ENCODE measurements around the gene MALT1.

The MALT1 gene

DNA sequence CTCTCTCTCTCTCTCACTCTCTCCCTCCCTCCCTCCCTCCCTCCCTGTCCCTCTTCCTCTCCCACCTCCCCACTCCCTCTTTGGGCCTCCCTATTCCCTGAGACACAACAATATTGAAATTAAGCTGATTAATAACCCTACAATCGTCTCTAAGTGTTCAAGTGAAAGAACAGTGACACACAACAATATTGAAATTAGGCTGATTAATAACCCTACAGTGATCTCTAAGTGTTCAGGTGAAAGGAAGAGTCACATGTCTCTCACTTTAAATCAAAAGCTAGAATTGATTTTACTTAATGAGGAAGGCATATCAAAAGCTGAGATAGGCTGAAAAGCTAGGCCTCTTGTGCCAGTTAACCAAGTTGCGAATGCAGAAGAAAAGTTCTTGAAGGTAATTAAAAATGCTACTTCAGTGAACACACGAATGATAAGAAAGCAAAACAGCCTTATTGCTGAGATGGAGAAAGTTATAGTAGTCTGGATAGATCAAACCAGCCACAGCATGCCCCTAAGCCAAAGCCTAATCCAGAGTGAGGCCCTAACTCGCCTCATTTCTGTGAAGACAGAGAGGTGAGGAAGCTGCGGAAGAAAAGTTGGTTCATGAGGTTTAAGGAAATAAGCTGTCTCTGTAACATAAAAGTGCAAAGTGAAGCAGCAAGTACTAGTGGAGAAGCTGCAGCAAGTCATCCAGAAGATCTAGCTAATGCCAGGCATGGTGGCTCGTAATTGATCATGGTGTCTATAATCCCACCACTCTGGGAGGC, 21.3 kb downstream of the MALT1 start:
- no peak for DNase-seq (ENCODE audit: low read depth)

GRCh38 chr18:58694221-58694620, 23.0 kb downstream of the MALT1 start:
- no peak for DNase-seq (ENCODE audit: low read depth)

DNA sequence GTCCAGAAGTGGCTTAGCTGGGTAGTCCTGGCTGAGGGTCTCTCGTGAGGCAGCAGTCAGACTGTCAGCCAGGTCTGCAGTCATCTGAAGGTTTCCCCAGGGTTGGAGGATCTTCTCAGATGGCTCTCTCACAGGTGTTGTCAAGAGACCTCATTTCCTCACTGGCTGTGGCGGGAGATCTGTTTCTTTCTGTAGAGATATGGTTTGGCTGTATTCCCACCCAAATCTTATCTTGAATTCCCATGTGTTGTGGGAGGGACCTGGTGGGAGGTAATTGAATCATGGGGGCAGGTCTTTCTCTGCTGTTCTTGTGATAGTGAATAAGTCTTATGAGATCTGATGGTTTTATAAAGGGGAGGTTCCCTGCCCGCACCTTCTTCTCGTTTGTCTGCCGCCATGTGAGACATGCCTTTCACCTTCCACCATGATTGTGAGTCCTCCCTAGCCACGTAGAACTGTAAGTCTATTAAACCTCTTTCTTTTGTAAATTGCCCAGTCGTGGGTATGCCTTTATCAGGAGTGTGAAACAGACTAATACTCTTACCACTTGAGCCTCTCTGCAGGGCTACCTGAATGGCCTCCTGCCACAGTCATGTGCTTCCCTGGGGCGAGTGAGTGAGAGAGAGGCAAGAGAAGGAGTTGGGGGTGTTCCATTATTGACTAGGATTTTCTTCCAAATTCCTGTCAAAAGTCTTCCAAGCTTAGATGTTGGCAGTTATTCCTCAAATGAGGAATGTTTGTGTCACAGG, 23.6 kb downstream of the MALT1 start:
- no peak for DNase-seq (ENCODE audit: low read depth)

DNA sequence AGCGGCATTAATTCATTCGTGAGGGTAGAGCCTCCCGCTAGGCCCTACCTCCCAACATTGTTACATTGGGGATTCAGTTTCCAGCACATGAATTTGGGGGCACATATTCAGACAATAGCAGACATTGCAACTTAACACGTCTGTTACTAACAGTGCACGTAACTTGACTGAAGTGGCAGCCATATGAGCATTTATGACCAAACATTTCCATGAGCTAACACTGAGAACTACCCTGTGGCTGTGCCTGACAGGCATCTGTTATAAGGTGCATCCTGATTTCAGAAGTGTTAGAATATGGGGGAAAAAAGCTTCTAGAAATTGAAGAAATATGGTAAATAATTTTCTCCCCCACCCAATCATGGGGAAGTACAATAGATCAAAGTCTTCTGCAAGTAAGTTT, 24.5 kb downstream of the MALT1 start:
- DNase-seq (ENCODE audit: low read depth): no peak

DNA sequence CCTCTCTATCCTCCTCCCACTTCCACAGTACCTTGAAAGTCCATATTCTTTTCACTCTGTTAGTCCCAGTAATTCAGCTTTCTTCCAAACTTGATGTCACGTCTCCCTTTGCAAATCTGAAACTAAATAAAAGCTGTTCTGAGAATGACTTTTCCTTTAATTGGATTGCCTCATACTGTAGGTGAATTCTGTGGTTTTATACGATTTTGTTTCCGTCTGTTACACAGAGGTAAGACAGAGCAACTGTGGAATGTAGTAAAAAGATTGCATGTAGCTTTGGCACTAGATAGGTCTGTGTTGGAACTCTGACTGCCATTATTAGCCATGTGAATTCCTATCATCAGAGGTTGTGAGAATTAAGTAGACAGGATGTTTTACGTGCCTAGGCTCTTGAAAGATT, 25.9 kb downstream of the MALT1 start:
- no peak for DNase-seq (ENCODE audit: low read depth)

DNA sequence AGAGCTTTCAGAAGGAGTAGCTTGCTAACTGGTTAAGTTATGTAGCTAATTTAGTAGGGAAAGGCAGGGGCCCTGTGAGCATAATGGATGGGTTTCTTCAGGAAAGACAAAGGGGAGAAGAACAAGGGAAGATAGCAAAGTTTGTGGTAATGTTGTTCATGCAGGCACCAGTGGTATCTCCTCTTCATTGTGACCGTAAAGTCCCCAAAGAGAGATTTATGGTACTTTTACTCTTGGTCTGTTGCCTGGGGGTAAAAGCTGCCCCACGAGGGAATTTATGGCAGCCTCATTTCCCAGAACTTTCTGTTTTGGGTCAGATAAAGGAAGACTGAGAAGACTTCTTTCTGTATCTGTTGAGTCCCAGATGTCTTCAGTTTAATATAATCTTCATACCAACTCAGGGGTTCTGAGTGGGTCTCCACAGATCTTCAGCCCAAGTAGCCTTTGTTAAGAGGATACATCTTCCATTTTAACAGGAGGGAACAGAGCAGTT, 27.5 kb downstream of the MALT1 start:
- no peak for DNase-seq (ENCODE audit: low read depth)

DNA sequence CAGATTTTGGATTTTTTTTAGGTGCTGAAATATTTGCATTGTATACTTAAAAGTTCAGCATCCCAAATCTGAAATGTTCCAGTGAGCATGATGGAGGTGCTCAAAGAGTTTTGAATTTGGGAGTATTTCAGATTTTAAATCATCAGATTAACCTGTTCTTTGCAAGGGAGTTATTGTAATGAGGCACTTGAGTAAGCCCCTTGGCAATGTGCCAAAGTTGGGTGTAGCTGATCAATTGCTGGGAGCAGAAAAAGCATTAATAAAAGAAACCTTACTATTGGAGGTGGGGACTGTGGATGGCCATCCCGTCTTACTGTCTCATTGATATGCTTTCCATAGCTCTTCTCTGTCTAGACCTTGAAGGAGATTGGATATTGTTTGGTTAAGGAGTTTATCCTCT, 28.3 kb downstream of the MALT1 start:
- DNase-seq (ENCODE audit: low read depth): no peak

GRCh38 chr18:58700209-58700608, 28.9 kb downstream of the MALT1 start:
- DNase-seq (ENCODE audit: low read depth): no peak

DNA sequence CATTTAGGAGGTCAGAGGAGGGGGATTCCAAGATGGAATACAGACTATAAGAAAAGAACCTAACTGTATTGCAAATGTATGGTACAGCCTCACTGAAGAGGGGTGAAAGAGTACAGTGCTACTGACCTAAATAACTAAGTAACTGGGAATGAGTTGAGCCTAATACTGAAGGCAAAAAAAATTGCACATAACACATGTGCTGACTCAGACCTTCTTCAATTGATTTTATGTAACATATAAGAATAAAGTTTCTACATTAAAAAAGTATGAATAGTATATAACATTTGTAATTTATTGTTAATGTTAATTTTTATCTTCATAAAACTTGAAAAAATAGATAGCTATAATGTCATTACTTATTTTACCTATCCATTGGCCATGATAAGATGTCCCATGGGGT, 41.7 kb downstream of the MALT1 start:
- DNase-seq (ENCODE audit: low read depth): no peak

DNA sequence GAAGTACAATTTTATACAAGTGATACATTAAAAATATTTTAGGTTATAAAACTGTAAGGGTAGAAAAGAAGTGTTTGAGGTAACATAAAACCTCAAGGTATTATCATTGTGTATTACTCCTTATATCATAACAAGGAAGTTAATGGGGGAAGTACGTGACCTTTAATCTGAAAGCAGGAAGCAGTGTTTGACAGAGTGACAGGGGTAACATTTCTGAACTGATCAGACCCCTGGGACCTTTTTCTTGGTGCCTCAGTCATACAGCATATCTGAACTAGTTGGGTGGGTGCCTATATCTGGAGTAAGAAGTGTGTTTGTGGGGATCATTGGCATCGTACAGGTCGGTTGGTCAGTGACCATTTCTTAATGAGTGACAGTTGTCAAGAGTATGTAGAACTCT, 43.0 kb downstream of the MALT1 start:
- no peak for DNase-seq (ENCODE audit: low read depth)

DNA sequence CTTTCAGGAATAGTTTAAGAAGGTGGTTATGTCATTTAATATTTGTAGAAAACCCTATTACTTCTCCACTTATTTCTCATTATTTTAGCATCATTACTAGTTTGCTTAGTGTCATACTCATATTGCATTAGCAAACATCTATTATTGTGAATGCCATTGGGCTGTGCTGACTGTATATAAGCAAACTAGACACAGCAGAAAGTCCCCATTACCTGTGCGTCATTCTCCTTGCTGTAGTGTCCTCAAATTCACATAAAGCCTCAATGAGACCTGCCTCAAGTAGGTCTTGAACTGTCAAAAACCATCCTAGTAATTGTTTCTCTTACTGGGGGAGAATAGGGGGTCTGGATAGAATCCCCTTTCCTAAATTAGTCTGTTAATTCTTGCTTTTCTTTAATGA, 43.6 kb downstream of the MALT1 start:
- DNase-seq (ENCODE audit: low read depth): no peak

GRCh38 chr18:58715540-58715939, 44.3 kb downstream of the MALT1 start:
- DNase-seq (ENCODE audit: low read depth): no peak

DNA sequence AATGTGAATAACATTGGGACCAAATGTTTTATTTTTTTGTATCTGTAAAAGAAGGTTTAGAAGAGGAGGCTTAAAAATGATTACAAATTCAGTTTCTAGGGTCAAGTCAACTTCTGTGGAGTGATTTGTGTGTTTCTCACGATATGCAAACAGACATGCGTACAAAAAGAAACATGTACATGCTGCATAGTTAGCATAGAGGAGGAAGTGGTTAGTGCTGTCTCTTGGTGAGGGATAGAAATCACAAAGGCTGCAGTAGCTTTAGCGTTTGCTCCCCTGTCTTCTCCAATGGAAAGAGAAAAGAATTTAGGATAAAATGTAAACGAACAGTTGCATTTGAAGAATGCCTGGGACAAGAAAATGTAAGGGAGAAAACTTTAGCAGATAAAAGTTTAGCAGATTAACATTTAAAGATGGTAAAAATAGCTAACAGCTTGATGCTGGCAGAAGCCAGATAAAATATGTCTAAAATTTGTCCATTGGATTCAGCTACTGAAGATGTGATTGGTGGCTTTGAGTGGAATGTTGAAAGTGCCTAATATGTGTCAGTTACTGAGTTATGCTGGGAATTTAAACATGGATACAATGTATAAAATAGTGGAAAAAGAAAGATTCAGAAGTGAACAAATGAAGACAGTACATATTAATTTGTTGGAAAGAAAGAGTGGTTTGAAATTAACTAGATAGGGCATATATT, 44.9 kb downstream of the MALT1 start:
- DNase-seq (ENCODE audit: low read depth): no peak

DNA sequence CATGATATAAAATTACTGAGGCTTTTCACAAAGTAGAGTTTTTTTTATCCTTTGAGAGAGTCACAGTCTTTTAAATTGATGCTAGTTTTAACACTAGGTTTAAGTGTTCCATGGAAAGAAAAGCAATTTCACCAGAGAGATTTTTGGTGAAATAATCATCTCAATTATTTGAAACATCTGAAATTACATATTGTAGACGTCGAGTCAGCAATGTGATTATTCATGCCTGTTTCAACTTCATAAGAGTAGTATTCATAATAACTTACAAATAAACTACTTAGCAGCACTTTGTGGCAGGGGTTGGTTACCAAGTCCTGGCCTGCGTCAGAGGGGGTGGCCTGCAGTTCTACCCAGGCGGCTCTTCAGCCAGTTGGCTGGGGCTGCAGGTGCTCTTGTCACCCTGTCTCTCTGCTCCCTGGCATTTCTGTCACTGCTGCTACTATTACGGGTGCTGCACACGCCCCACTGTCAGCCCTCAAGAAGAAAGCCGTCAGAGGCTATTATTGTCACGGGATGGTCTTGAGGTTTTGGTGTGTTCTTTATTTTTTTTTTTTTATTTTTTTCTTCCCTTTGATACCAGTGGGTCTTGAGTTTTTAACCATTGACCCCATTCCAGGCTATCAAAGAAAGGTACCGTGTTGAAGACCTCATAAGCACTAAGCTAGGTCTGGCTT, 50.4 kb downstream of the MALT1 start:
- no peak for DNase-seq (ENCODE audit: low read depth)

- no peak for DNase-seq (ENCODE audit: low read depth)
Observed at GRCh38 chr18:58723810-58724602, 52.7 kb downstream of the MALT1 start.

DNA sequence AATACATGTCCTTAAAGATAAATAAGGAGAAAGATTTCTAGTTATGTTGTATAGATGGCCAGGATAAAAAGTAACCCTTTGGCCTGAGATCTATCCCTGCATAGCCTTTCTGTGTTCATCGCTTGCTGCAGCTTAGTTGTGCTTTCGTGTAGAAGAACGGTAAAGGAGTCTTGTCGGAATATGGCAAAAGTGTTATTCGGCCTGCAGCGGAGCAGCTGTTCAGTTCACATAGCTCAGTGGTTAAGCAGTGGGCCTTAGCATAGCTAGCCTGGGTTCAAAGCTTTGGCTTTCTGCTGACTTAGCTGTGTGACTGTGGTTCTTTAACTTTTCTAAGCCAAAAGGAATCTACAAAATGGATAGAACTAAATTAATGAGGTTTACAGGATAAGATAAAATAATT, 55.4 kb downstream of the MALT1 start:
- no peak for DNase-seq (ENCODE audit: low read depth)

GRCh38 chr18:58727776-58728500, 56.7 kb downstream of the MALT1 start:
- no peak for DNase-seq (ENCODE audit: low read depth)

- no peak for DNase-seq (ENCODE audit: low read depth)
Observed at GRCh38 chr18:58728719-58729118, 57.5 kb downstream of the MALT1 start.

- DNase-seq (ENCODE audit: low read depth): no peak
Observed at GRCh38 chr18:58730618-58731017, 59.4 kb downstream of the MALT1 start.

GRCh38 chr18:58732471-58732870, 61.2 kb downstream of the MALT1 start:
- no peak for DNase-seq (ENCODE audit: low read depth)

- no peak for DNase-seq (ENCODE audit: low read depth)
Observed at GRCh38 chr18:58733866-58734265, 62.6 kb downstream of the MALT1 start.
